DMS 273 treated with DMSO at 0.1 percent for 48 hours (cell line): ENCODE results near the gene CTSE.

Experiments used
- DNase-seq: peaks from one replicate; lab custom pipeline; 2025; lab: John Stamatoyannopoulos, UW

Gene CTSE

DNA sequence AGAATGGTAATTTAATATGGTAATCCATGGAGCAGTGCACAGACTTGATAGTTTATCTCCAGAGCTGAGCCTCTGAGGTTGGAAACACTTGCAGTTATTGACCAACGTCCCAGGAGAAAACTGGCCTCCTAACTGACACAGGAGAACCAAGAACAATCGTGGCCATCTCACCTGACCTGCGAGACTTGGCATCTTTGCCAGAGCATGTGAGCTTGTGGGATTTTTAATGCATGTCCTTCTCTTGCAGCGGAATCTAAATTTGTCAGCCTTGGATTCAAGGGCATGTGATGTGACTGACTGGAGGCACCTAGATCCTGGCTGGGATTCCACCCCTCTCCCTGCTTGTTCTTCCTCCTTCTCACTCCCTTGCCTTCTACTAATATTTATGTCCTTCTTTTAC is 52.6 kb downstream of the CTSE start:
- DNase-seq = no peak

DNA sequence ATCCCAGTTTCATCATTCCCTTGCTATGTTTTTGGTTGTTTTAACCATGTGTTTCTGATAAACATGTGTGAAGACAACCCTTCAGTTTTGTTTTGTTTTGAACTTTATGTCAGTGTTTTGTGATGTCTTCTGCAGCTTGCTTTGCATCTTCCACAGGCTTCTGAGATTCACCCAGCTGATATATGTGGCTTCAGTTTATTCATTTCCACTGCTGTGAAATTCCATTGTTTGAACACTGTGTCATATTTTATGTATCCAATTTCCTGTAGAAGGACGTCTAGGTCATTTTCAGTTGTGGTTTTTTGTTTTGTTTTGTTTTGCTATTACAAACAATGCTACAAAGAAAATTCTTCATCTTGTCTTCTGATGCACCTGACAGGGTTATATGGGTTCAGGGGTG is 53.2 kb downstream of the CTSE start:
- DNase-seq = no peak

DNA sequence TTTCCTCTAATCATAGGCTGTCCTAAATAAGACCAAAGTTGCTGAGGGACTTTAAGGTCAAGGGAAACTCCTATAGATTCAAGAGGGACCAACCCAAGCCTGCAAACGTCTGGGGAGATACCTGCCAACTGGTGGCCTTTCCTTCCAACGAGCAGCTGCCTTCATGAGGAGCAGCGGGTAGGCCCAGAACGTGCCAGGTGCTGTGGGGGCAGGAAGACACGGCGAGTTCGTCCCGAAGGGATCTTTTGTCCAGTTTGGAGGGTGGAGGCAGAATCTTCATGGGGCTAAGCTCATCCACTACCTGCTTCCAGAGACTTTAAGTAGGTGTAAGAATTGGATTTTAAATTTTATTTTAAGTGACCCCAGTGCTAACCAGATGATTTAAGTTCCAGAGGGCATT is 54.5 kb downstream of the CTSE start:
- DNase-seq = no peak

DNA sequence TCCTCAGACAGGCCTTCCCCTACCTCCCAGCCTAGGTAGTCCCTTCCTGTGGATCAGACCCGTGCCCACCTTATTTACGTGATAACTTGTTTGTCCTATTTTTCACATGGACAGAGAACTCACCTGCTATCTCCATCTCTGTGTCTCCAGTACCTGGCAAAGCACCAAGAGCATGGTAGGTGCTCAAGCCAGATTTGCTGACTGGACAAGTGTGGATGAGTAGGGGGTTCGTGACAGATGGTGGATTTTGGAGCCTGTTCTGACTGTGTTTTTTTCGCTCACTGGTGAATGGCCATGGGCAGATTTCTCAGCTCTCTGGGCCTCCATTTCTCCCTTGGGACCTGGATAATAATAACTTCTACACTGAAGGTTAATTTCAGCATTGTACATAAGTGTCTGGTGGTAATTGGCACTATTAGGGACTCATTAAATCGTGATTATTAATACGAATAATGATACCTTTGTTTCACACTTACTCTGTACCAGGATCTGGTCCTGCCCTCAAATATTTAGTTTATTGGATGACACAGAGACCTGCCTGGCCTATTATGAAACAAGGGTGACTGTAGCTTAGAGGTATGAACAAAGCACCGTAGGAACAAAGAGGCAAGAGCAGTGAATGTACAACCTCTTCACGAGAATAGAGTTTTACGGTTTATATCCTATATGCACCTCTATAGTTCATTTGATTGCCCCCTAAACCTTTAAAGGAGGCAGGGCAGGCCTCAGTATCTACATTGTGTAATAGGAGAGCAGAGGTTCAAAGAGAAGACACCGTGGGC is 56.0 kb downstream of the CTSE start:
- DNase-seq = no peak

DNA sequence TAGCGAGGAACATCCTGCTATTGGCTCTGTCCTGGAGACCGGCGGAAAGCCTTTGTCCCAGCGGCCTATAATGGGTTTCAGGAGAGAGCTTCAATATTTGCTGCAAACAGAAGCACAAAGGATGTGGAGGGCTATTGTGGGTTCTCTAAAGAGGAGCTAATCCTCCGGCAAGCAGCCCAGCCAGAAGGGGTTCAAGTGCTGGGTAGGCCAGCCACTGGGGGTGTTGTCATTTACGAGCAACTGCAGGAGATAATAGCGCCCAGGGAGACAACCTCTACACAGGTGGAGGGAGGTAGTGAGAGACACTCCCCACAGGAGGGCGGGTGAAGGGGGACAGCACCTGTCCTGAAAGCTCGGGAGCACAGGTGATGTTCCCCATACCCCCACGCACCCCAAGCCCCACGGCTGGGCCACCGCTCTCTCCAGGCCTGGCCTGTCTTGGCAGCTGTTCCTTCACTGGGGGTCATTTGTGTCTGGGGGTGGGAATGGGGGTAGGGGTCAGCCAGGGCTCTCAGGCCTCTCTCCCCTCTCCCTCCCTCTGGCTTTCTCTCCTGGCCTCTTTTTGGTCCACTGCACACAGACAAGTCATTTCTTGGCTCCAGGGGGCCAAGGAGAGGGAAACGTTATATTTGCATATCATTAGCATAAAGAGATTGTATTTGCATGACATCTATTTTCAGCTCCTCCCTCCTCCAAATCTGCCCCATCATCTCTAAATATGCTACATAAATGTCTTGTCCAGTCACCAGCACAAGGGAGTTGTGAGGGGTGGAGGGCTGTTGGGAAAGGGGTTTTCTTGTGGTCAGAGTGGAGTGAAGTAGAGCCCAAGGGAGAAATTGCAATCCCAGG is 58.4 kb downstream of the CTSE start:
- no peak for DNase-seq

DNA sequence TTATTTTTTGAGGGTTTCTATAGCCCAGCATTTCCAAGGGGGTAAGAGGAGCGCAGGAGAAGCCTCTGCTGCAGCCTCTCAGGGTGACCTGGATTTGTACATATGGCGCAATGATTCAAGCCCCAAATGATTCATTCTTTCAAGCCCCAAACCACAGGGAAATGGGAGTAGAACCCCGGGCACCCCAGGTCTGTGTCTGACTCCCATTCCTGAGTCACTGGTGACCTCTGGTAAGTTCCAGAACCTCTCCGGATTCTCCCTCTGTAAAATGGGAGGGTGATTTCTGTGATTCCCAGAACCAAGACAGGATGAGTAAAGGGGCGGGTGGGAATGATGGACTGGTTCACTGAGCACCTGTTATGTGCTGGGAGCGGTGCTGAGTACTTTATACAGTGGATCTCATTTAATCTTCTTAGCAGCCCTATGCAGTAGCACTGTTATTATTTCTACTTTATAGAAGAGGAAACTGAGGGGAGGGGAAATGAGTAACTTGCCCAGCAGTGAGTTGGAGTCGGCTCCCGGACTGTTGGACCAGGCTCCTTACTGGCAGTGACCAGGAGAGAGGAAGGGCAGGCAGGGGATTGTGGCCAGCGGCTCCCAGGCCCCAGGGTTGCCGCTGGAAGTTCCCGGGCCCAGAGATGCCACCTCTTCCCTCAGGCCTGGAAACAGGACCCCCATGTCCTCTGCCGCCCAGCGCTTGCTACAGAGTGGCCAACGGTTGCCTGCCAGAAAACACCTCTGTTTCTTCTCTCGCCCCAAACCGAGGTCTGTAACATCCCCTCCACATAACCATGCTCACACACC is 60.1 kb downstream of the CTSE start:
- no peak for DNase-seq

DNA sequence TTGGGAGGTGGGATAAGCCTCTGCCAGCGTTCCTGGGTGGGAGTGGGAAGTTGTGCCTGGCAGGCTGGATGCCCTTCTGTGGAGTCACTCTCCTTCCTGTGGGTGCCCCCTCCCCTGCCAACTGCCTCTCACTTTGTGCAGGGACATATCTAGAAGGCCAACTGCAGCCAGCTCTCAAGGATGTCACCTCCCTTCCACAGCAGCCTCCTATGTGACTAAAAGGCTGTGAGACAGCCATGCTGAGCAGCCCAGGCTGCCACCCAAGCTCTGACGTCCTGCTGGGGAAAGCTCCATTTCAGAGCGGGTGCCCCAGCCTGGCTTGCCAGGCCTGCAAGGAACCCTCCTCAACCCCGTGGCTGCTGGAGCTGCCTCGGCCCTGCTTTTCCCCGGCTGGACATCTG is 60.9 kb downstream of the CTSE start:
- DNase-seq = no peak

DNA sequence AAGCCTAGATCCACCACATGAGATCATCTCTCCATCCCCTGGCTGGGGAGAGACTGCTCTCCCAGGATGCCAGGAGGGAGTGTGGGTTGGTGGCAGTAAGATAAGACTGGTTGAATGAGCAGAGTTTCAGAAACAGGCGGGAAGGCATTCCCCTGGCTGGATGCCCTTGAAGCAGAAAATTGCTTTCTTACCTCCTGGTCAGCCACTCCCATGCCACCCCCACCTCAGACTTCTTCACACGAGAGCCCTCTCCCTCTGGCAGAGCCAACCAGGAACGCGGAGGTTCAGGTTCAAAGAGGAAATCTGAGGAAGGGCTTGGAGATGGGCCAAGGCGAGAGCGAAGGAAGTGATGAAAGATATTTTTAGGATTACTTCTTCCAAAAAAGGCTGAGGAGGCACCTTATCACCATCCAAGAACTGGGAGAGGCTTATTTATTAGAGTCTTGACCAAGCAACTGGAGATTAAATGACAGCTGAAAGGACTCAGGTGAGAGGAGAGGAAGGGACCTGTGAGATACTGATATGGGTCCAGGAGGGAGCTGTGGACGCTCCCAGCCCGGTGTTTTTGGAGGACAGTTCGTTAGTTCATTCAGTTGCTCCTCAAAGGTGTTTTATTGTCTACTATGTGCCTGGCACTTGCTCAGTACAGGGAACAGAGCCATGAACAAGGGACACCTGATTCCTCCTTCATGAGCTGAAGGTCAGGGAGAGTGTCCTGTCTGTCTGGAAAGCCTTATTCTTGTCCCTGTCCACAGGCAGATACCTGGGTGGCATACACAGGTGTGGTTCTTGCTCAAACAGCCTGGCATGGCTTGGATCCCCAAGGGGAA is 61.5 kb downstream of the CTSE start:
- no peak for DNase-seq

DNA sequence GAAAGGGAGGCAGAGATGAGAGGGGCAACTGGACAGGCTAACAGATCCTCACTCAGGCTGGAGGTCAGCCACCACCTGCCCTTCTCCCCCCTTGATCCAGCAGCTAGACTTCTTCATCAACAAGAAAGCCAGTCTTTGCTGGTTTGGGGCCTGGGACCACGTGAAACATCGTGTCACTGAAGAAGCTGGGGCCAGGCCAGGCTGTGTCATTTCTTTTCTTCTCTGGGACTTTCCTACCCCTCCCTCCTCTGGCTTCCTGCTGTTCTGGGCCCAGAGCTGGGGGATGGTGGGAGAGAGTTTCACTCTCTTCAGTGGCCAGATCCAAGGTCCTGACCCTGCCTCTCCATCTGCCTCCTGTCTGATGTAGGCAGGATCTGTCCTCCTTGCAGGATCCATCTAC is 62.3 kb downstream of the CTSE start:
- DNase-seq = no peak

DNA sequence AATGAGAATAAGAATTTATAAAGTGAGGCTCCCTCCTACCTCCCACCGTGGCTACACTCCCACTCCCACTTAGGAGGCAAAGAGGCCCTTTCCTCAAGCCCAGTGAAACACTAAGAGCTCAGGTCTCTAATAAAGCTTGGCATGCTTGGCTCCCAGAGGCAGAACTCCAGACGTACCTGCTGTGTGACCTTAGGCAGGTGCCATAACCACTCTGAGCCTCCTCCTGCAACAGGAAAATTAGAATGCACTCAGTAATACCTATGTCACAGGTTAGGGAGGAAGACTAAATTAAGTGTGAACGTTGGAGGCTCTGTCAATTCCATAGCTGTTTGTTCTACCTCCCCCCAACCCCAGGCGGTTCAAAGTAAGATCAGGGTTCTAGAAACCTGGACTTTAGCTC is 63.9 kb downstream of the CTSE start:
- DNase-seq = no peak
